AG04450 (cell line): ENCODE results near the gene ZCCHC14. TPM values are rescaled to one million over a fixed set of nuclear protein-coding genes. Genes with fewer than 3 reads are reported as not detected.
A peak's percentile ranks its signal among the peaks of the same experiment; 100 is the strongest.

Source experiments
- CTCF ChIA-PET: fragments of 300-600, 350-600 bp; formaldehyde crosslinking; extraction: SDS; loops from one replicate; lab custom pipeline; 2022; ENCODE audit warnings: antibody characterized with exemption, inconsistent platforms; lab: Charles Lee
- POLR2A ChIA-PET: fragments of 350-600 bp; formaldehyde crosslinking; extraction: SDS; loops from one replicate; lab custom pipeline; 2021; ENCODE audit warnings: antibody characterized with exemption, inconsistent platforms; lab: Yijun Ruan, JAX
- DNase-seq: peaks from one replicate; pipeline ENCODE4 v3.0.0-alpha.2; 2011; ENCODE audit warnings: low read depth, low spot score
- H3K27ac ChIP-seq: one replicate; pipeline ENCODE4 v1.5.1; 2012; ENCODE audit warnings: low read depth, low read length, control low read depth
- H3K27me3 ChIP-seq: one replicate; pipeline ENCODE4 v1.6.0; 2012; ENCODE audit warnings: low read length; ENCODE audit not compliant: control insufficient read depth, insufficient read depth
- H3K4me3 ChIP-seq: 2 replicates; pipeline ENCODE4 v1.5.1; 2011; ENCODE audit warnings: mild to moderate bottlenecking, low read depth, low read length, control low read depth
- H3K9me3 ChIP-seq: 2 replicates; pipeline ENCODE4 v1.5.1; 2012; ENCODE audit warnings: low read length; ENCODE audit not compliant: control insufficient read depth, insufficient read depth
- CTCF ChIP-seq: IDR thresholded peaks from 2 replicates; pipeline ENCODE4 v1.5.1; 2011; ENCODE audit warnings: low read depth, low read length, control low read depth, inconsistent platforms
- polyA plus RNA-seq: library from polyadenylated mRNA; depleted of rRNA; stranded (reverse); fragments of >200 nt; gene quantifications from 2 replicates; pipeline ENCODE4 v1.2.3, GENCODE V29; 2011

ZCCHC14 gene
- polyA plus RNA-seq, 1 experiment = 6.2 TPM

GRCh38 chr16:87451563-87452210 is 41.1 kb downstream of the ZCCHC14 start:
- no peak for DNase-seq
- POLR2A ChIA-PET = no interaction called here
- CTCF ChIA-PET = interaction anchor here (0.9 to 1.1 kb wide), 2 partner anchors 37 to 185 kb away, joined by 3 read pairs; no protein-coding TSS in a partner anchor
- H3K27me3 ChIP-seq = no peaks in the 10 kb centered on the region
- H3K27ac ChIP-seq = no peak overlapping the region
- H3K4me3 ChIP-seq = no peak overlapping the region
- no peak for TF ChIP-seq CTCF
- H3K9me3 ChIP-seq = peaks cover 3% of the 10 kb centered on the region; the same call in 1 of the 2 replicates

DNA sequence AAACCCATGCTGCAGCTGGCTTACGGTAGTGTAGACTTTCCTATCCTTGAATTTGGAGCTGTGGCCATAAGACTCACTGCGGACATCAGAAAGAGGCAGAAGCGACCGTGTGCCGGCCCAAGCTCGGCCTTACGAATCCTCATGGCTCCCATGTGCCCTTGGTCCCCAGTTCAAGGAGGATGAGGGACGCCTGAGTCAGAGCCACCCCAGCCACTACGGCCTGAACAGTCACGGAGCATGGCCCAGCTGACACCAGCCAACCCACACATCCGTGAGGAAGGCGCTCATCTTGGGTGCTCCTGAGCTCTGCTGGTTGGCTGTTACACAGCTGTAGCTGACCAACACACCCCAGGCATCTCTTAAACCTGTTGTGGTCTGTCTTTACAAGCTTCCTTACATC is 44.0 kb downstream of the ZCCHC14 start:
- DNase-seq = no peak
- Histone ChIP-seq H3K9me3 (peaks cover 5% of the 10 kb centered on the region), H3K27ac (peak overlapping the region; percentile 73), H3K27me3 (no peaks in the 10 kb centered on the region), H3K4me3 (no peak overlapping the region)
- POLR2A ChIA-PET = no interaction called here
- no peak for TF ChIP-seq CTCF
- CTCF ChIA-PET = no interaction called here

DNA sequence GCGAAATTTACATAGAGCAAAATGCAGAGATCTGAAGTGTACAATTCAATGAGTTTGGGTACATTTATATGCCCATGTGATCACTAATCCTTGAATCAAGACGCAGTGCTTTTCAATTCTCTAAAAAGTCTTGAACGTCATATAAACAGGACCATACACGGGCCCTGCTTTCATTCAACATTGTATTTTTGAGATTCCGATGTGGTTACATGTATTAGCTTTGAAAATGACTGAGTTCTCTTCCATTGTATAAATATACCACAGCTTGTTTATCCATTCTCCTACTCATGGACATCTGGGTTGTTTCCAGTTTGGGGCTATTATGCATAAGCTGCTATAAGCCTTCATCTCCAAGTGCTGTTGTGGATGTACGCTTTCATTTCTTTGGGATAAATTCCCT is 45.5 kb downstream of the ZCCHC14 start:
- ChIA-PET CTCF (no interaction called here), POLR2A (interaction anchor here (0.6 to 1.4 kb wide), 5 partner anchors 11 to 132 kb away, joined by 3 to 9 read pairs (median 7); no protein-coding TSS in a partner anchor)
- peak; percentile 92 for DNase-seq
- peaks cover 6% of the 10 kb centered on the region for H3K9me3 ChIP-seq
- H3K27ac ChIP-seq = peak overlapping the region; percentile 98
- TF ChIP-seq CTCF = no peak
- H3K27me3 ChIP-seq = no peaks in the 10 kb centered on the region
- H3K4me3 ChIP-seq = peak overlapping the region; percentile 18

- Histone ChIP-seq H3K9me3 (peaks cover 11% of the 10 kb centered on the region), H3K27ac (peak overlapping the region; percentile 98), H3K4me3 (no peak overlapping the region), H3K27me3 (no peaks in the 10 kb centered on the region)
- TF ChIP-seq CTCF = no peak
- POLR2A ChIA-PET = interaction anchor here (0.6 to 1.4 kb wide), 2 partner anchors 11 to 69 kb away, joined by 3 to 7 read pairs; no protein-coding TSS in a partner anchor
- DNase-seq = no peak
- CTCF ChIA-PET = no interaction called here
Measured at GRCh38 chr16:87446479-87446878, 46.3 kb downstream of the ZCCHC14 start.

DNA sequence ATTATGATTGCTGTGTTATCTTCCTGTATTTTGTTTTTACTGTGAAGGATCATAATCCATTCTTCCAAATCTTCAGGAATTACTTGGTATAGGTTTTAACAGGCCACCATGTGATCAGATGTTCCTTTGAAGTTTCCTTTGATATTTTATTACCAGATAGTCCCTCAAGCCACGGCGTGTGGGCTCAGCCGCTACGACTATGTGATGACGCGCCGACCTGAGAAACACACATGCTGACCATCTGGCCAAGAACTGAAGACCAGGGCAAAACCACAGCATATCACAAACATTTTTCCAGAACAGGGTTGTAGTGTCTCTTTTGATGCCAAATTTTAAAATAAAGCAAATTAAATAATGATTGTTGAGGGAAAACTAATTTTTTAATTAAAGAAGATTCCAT is 47.3 kb downstream of the ZCCHC14 start:
- H3K27me3 ChIP-seq = no peaks in the 10 kb centered on the region
- peaks cover 11% of the 10 kb centered on the region for H3K9me3 ChIP-seq
- TF ChIP-seq CTCF = no peak
- DNase-seq = no peak
- ChIA-PET CTCF (no interaction called here), POLR2A (no interaction called here)
- no peak overlapping the region for H3K4me3 ChIP-seq
- H3K27ac ChIP-seq = no peak overlapping the region
